ELF-1 (cell line): ENCODE data around the gene SPEF1.

ENCODE experiments used
- DNase-seq: peaks from one replicate; pipeline ENCODE4 v3.0.0-alpha.2; 2016; ENCODE audit warnings: low read depth, low spot score

Gene SPEF1

DNA sequence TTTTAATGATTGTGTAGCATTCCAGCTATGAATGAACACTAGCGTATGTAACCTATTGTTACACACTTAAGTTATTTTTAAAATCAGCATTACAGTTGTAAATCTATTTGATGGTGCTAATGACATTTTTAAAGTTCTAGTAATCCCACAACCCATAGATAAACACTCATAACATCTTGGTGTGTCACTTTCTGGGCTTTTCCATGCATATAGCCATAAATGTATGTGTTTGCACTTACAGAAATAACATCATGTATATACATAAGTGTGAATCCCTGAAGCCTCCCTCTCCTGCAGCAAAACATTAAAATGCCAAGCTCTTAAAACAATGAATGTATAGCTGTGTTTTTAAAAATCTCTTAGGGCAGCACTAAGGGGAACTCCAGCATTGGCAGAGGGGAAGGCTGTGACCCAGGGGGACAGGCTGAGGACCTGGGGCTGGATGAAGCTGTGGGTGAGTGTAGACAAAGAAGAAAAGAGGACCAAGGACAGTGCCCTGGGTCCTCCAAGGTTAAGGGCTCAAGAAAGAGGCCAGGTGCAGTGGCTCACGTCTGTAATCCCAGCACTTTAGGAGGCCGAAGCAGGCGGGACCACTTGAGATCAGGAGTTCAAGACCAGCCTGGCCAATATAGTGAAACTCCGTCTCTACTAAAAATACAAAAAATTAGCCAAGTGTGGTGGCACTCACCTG is 6.2 kb upstream of the SPEF1 start:
- DNase-seq, result no peak

DNA sequence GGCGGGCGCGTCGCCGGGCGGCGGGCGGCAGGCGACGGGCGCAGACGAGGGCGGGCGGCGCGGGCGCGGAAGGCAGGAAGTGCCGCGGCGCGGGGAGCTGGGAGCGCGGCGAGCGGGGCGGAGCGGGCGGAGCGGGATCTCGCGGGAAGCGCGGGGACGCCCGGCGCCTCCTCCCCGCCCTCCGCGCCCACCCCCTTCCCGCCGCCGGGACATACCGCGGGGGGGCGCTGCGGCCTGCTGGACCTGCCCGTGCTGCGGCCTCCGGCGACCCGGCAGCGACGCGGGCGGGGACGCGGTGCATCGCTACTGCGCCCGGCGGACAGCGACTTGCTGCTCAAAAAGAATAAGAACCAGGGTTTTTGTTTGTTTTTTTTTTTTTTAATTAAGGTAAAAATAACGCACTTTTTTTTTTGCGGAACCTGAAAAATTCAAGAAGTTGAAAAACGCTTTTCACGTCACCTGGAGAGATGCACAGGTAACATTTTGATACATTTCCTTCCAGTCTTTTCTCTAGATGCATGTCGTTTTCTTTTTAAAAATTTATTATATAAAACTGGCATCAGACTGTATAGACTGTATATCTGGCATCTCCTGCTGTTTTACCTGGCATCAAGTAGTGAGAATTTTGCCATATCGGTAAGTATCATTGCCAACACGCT is 5.5 kb upstream of the SPEF1 start, which contains the start of gene CENPB:
Gene CENPB (minus strand): TSS at position 76 of the 659 bp plus-strand sequence. CDS start 257 bp downstream, outside the sequence.
- DNase-seq, result peak; percentile 80

DNA sequence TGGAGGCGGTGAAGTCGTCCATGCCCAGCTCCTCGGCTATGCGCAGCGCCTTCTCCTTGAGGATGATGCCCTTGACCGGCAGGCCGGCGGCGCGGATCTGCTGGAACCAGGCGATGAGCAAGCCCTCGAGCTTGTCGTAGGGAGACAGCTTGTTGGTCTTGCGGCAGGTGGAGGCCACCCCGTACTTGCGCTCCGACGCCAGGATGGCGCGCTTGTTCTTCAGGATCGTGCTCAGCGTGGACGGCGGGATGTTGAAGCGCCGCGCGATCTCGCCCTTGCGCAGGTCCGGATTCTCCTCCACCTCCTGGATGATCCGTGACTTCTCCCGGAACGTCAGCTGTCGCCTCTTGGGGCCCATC is 4.9 kb upstream of the SPEF1 start:
- DNase-seq, result peak; percentile 40

GRCh38 chr20:3785240-3786125 is 4.2 kb upstream of the SPEF1 start:
- DNase-seq, result no peak

GRCh38 chr20:3784863-3785239 is 3.6 kb upstream of the SPEF1 start:
- no peak for DNase-seq

DNA sequence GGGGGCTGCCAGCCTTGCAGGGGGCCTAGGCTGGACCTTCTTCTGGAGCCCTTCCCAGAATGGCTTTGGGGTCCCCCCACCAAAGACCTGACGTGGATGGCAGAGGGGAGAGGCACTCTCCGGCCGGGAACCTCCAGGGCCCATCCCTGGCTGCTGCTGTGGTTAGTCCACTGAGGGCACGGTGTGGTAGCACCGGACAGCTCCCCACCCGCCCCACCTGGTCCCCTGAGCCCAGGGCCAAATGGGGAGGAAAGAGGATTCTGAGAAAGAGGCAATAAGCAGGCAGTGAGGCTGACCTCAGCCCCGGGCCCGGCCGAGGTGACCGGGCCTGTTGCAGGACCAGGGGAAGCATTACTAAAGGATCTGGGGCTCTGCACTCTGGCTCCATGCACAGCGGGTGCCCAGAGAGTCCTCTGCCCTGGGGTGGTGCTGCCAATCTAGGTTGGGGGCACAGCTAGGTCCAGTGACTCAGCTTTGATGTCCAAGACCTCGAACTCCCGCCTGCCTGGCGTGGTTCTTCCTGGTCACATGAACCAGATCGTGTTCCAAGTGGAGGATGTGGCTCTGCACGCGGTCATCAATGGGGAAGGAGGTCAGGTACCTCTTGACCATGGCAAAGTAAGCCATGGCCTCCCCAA is 3.1 kb upstream of the SPEF1 start:
- no peak for DNase-seq

GRCh38 chr20:3783511-3784195 is 2.4 kb upstream of the SPEF1 start:
- no peak for DNase-seq

GRCh38 chr20:3783068-3783489 is 1.8 kb upstream of the SPEF1 start:
- peak; percentile 47 for DNase-seq

GRCh38 chr20:3782597-3782996 is 1.3 kb upstream of the SPEF1 start:
- no peak for DNase-seq

GRCh38 chr20:3778976-3779375 is 2.3 kb downstream of the SPEF1 start:
- peak; percentile 34 for DNase-seq

- peak; percentile 82 for DNase-seq
Observed at GRCh38 chr20:3777716-3778629, 3.3 kb downstream of the SPEF1 start.

- DNase-seq, result no peak
Observed at GRCh38 chr20:3777381-3777715, 3.9 kb downstream of the SPEF1 start.

- DNase-seq, result no peak
Observed at GRCh38 chr20:3775457-3776108, 5.7 kb downstream of the SPEF1 start.

DNA sequence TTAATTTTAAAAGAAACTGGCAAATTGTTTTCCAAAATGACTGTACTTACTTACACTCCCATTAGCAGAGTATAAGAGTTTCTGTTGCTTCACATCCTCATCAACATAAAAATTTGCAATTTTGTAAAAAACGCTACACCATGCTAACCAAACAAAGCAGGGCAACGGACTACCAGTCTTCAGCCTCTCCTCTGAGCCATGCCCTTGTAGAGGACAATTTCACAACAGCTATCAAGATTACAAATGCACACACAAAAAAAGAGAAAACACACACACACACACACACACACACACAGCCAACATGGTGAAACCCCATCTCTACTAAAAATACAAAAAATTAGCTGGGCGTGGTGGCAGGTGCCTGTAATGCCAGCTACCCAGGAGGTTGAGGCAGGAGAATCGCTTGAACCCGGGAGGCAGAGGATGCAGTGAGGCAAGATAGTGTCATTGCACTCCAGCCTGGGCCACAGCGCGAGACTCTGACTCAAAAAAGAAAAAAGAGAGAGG is 9.6 kb downstream of the SPEF1 start:
- DNase-seq, result no peak

- DNase-seq, result peak; percentile 95
Observed at GRCh38 chr20:3768342-3769130, 12.7 kb downstream of the SPEF1 start.

DNA sequence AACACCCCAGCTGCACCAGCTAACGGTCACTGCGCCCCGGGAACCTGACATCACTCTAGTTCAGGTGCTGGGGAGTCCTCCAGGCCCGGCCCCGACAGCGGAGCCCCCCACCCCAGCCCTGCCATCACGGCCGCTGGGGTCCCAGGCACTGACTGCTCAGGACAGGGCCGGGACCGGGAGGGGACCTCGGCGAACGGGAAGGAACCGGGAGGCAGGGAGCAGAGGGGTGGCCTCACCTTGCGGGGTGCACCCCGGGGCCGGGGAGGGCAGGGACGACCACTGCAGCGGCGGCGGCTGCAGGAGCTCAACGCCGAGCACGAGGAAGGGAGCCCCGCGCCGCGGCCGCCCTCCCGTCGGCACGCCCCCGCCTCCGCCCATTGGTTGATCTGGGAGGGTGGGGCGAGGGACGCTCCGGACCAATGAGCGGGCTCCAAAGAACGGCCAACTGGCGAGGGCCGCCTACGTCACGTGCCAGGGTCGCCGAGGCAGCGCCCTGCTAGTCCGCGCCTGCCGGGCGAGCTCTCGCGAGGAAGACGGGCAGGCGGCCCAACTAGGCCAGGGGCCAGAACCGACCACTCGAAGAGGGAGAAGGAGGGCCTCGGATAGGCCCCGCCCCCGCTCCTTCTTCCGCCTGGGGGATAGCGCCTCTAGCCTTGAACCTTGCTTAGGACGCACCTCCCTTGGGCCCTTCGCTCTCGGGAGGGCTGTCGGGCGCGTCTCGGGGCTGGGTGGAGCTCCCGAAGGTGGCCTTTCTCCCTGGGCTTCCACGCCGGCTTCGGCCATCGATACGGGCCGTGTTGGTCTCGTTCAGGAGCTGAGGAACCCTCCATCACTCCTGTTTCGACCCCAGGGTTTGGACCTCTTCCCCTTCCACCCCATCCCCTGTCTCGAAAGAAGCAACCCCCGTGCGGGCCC is 13.6 kb downstream of the SPEF1 start, which contains the start of gene ADISSP:
Gene ADISSP (minus strand): TSS at position 327 of the 915 bp plus-strand sequence. CDS start 7,653 bp downstream, outside the sequence.
- peak; percentile 99 for DNase-seq

- no peak for DNase-seq
Observed at GRCh38 chr20:3767110-3767426, 14.2 kb downstream of the SPEF1 start.
